NCI-H748 (cell line): ENCODE data around the gene COL28A1.

Experiments
- DNase-seq: peaks from one replicate; lab custom pipeline; 2025; ENCODE audit not compliant: unreplicated experiment; lab: John Stamatoyannopoulos, UW

COL28A1 gene

GRCh38 chr7:7535691-7536090 is at the start of gene COL28A1:
COL28A1 (minus strand) TSS chr7:7535873; CDS start chr7:7532875, 2,998 bp downstream.
- DNase-seq: peak; percentile 8

GRCh38 chr7:7584653-7585052 is 49.0 kb upstream of the COL28A1 start:
- no peak for DNase-seq

DNA sequence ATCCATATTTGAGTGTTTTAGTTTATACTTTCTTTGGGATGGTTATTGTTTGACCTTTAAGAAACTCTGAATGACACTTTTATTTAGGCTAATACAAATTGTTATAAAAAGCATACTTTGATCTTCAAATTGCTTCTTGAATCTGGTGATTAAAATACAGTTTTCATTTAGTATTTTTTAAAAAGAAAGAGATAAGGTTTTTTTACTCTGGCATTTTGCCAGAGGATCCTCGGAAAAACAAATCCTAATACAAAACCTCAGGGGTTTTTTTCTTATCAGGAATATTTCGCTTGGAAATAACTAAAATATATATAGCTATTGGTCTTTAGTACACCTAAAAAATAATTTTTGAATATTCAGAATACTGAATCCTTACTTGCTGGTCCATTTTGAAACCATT is 48.1 kb upstream of the COL28A1 start:
- no peak for DNase-seq

GRCh38 chr7:7582596-7582995 is 46.9 kb upstream of the COL28A1 start:
- DNase-seq: no peak

GRCh38 chr7:7581531-7582179 is 46.0 kb upstream of the COL28A1 start:
- DNase-seq: no peak

DNA sequence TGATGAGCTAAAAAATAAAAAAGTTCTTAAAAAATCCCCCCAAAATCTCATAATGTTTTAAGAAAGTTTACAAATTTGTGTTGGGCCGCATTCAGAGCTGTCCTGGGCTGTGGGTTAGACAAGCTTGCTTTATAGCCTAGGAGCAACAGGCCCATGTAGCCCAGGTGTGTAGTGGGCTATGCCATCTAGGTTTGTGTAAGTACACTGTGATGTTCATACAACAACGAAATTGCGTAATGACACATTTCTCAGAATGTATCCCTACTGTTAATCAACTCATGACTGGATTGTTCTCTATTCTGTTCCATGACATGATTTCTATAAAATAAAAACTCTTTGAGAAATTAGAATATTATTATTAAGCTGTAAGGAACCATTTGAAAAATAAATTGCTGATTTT is 44.0 kb upstream of the COL28A1 start:
- DNase-seq: no peak

GRCh38 chr7:7577888-7578287 is 42.2 kb upstream of the COL28A1 start:
- DNase-seq: no peak

GRCh38 chr7:7576344-7576743 is 40.7 kb upstream of the COL28A1 start:
- DNase-seq: no peak

- no peak for DNase-seq
These were observed 38.0 kb upstream of the COL28A1 start for GRCh38 chr7:7573701-7574100.

DNA sequence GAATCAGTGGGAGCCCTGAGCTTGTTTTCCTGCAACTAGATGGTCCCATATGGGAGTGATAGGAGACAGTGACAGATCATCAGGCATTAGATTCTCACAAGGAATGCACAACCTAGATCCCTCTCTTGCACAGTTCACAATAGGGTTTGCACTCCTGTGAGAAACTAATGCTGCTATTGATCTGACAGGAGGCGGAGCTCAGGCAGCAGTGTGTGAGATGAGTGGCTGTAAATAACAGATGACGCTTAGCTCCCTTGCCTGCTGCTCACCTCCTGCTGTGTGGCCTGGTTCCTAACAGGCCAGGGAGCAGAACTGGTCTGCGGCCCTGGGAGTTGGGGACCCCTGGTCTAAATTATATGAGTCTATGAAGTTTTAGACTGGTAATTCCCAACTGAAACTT is 34.9 kb upstream of the COL28A1 start:
- DNase-seq: no peak

DNA sequence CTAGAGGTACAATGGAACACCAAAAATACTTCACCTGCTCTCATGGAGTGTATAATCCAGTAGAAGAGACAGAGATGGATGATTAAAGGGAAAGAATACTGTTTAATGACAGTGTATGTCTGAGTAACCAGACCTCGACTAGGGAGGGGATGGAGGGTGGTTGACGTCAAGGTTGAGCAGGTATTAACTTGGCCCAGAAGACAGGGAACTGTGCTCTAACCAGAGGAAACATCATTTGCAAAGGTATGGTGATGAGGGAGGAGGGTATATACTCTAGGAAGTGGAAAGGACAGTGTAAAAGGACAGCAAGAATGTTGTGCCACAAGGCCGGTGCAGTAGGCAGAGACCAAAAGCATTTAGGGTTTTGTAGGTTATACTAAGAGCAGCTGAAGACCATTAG is 33.9 kb upstream of the COL28A1 start:
- DNase-seq: no peak

DNA sequence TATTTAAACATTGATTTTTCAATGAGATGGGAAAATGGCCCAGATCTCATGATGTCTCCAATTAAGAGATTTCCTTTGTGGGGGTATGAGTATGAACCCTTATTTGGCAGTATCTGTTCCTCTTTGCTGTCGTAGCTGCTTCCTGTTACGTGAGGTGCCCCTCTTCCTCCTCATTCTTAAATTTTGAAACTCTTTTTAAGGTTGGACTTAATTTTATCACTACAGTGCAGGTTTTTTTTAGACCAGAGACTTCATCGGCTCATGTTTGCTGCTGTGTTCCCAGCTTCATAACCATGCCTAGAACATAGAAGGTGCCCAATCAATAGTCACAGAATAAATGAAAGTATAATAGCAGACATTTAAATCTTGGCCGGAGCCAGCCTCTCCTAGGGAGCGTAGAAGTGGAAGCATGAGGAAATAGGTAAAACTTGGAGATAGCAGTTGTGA is 33.4 kb upstream of the COL28A1 start:
- DNase-seq: no peak

GRCh38 chr7:7568553-7568952 is 32.9 kb upstream of the COL28A1 start:
- DNase-seq: peak; percentile 45

DNA sequence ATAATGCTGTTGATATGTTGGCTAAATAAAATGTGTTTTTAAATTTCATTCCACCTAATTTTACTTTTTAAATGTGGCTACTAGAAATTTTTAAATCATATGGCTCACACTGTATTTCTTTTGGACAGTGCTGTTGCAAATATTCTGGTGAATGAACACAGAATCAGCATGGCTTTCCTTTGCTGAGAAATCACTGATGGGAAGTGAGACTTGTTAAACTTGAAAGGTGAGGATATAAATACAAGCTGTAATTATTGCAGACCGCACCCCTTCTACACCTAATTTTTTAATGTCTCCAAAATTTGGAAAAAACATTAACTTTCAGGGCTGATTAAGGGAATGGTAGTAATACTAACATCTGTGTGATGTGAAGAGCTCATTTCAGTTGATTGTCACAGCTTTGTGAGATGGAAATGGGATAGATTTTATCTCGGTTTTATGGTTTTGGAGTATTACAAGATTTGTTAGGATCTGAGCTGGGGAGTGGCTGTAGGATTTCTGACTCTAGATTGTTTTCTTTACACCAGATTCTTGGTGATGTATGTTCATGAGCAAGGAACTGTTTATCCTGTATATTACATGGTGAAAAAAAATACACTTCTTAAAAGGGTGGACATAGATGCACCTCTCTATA is 32.3 kb upstream of the COL28A1 start:
- DNase-seq: peak; percentile 72

DNA sequence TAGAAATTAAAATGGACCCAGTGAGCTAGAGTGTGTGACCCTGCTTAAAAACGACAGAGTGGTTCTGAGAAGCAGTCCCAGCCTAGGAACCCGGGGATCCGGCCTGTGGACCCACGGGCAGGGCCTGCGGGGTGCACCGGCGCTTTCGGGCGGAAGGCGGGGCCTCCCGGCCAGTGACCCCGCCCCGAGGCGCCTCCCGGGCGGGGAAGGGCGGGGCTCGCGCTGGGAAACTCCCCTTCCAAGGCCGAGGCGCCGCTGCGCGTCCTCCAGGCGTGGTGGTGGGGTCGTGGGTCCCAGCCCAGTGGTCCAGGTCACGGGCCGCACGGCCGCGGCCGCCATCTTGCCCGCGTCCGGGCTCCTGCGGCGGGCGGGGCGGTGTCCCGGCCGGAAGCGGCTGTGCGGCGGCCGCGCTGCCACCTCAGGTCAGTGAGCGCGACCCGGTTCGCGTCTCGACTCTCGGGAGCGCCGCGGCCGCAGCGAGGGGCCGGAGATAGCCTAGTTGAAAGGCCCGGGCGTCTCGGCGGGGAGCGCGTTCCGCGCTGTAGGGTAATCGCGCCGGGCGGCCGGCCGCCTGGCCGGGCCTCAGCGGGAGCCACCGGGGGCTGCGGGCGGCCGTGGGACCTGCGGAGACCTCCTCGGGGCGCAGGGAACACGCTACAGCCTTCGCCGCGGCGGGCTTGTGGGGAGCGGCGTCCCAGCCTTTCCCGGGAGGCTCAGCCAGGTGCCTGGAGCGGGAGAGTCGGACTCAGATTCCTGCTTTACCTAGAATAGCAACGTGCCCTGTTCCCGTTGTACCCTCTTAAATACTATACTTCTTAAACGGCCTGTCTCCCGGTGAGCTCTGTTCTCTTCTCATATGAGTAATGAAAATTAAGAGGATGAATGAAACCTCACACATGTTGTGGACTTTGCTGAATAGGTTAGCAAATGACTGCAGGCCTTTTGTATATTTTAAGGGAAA is 31.3 kb upstream of the COL28A1 start, which contains the start of gene MIOS:
Gene MIOS (plus strand): TSS at position 234 of the 961 bp plus-strand sequence. CDS start 5,592 bp downstream, outside the sequence.
- DNase-seq: peak; percentile 86

- DNase-seq: peak; percentile 49
These were observed 30.3 kb upstream of the COL28A1 start for GRCh38 chr7:7565746-7566650.

DNA sequence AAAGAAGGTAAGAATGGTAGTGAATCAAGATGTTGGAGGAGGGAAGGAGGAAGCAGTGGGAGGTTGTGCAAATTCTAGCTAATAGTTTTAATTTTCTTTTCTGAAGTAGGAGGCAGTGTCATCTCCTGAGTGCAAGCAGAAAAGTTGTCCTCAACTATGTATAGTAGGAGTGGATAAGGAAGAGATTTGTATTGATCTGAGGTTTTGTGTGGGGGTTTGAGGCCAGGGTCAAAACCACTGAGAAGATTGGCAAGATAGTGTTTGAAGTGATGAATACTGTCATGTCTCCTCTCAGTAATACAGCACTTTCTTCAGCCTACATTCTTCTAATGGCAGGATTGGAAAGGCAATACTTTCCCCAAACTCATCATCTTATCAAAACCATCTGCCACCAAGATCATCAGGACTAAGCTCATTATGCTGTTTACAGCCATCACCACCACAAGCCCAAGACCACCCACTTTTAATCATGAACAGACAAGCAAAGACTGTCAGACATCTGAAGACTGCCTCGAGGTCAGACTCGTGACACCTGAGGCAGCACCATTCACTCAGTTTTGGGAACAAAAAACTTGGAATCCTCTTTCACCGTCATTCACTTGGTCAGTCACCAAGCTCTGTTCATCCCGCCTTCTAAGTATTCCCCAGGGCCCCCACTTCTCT is 29.5 kb upstream of the COL28A1 start:
- DNase-seq: no peak

GRCh38 chr7:7564323-7564780 is 28.7 kb upstream of the COL28A1 start:
- DNase-seq: no peak

GRCh38 chr7:7563813-7564212 is 28.1 kb upstream of the COL28A1 start:
- DNase-seq: no peak

DNA sequence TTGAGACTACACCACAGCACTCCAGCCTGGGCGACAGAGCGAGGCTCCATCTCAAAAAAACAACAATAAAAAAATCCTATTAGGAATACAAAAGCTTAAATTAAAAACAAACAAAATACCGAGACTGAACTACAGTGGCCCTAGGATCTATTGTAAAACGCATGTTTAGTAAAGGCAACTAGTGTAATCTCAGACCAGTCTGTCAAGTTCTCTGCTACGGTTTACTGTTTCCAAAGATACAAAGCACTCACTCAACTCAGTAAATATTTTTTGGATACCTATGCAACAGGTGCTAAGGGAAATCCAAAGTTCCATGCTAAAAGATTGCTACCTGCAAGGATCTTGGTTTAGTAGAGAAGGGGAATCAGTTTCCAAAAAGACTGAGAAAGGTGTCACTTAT is 27.6 kb upstream of the COL28A1 start:
- DNase-seq: peak; percentile 43
